Endothelial cell of umbilical vein (primary cell): ENCODE measurements around the gene ZNF311. TPM values are rescaled to one million over a fixed set of nuclear protein-coding genes. Genes with fewer than 3 reads are reported as not detected.
"Not testable (repeated sequence)": the region's sequence is repeated elsewhere in the genome, so short reads cannot be mapped to it uniquely, and the experiment has no call there.

Experiments
- BruUV-seq: library from RNA; stranded (reverse); fragments of 400-500 nt; replicated peaks from 2 replicates; lab custom pipeline; 2021; lab: Mats Ljungman, UMichigan
- CTCF ChIA-PET: fragments of 300-600, 350-600 bp; sonication (Branson Sonifier 250); formaldehyde crosslinking; loops from one replicate; lab custom pipeline; 2021; ENCODE audit warnings: antibody characterized with exemption, inconsistent platforms; lab: Charles Lee
- POLR2A ChIA-PET: fragments of 300-600, 350-600 bp; sonication (Branson Sonifier 250); formaldehyde crosslinking; loops from one replicate; lab custom pipeline; 2021; ENCODE audit warnings: antibody characterized with exemption, inconsistent platforms; lab: Charles Lee
- DNase-seq: peaks from one replicate; pipeline ENCODE4 v3.0.0-alpha.2; 2011; ENCODE audit warnings: low read depth, low spot score
- FAIRE-seq: peaks from 2 replicates; lab custom pipeline; 2011; peaks lifted over from hg19 to GRCh38; lab: Jason Lieb, UNC
- H2AFZ ChIP-seq: 2 replicates; pipeline ENCODE4 v1.6.0; 2012; ENCODE audit warnings: low read depth, low read length, control low read depth, inconsistent platforms
- H3K27ac ChIP-seq: 2 replicates; pipeline ENCODE4 v1.5.1; 2011; ENCODE audit warnings: low read depth, mild to moderate bottlenecking, control low read depth, low read length, moderate library complexity; ENCODE audit not compliant: insufficient read depth
- H3K27me3 ChIP-seq, 2 experiments: 2 replicates each; pipeline versions ENCODE4 v1.6.0 to v1.6.1; 2011; ENCODE audit warnings: low read length in 2 of 2, mixed read lengths in 1 of 2; ENCODE audit not compliant: control insufficient read depth in 2 of 2, insufficient read depth in 2 of 2
- H3K36me3 ChIP-seq, 2 experiments: 2 replicates in 1 of 2; 3 replicates in 1 of 2; pipeline ENCODE4 v1.5.1; 2011; ENCODE audit warnings: low read length in 2 of 2, mild to moderate bottlenecking in 1 of 2, moderate library complexity in 1 of 2; ENCODE audit not compliant: control insufficient read depth in 2 of 2, insufficient read depth in 2 of 2; ENCODE audit errors: extremely low read depth in 1 of 2
- H3K4me1 ChIP-seq: 3 replicates; pipeline ENCODE4 v1.5.1; 2011; ENCODE audit warnings: mild to moderate bottlenecking, low read length; ENCODE audit not compliant: control insufficient read depth, insufficient read depth; ENCODE audit errors: extremely low read depth
- H3K4me2 ChIP-seq: 2 replicates; pipeline ENCODE4 v1.6.1; 2011; ENCODE audit warnings: low read length, control low read depth, mixed read lengths; ENCODE audit not compliant: insufficient read depth
- H3K4me3 ChIP-seq, 3 experiments: fragments of 200-600 bp in 1 of 3; sonication (generic), shearing (Covaris generic) in 1 of 3; replicated peaks in 1 of 3; 2 replicates each; pipeline ENCODE4 v1.5.1; 2011 to 2016; ENCODE audit warnings: control low read depth in 3 of 3, low read length in 3 of 3, mild to moderate bottlenecking in 2 of 3, inconsistent platforms in 1 of 3, low read depth in 1 of 3, moderate library complexity in 1 of 3; ENCODE audit not compliant: insufficient read depth in 1 of 3
- H3K79me2 ChIP-seq: 2 replicates; pipeline ENCODE4 v1.6.0; 2012; ENCODE audit warnings: low read length, inconsistent platforms; ENCODE audit not compliant: control insufficient read depth, insufficient read depth
- H3K9ac ChIP-seq: replicated peaks from 2 replicates; pipeline ENCODE3; 2011; ENCODE audit warnings: low read length, control low read depth; ENCODE audit not compliant: insufficient read depth; ENCODE audit errors: extremely low read depth
- H3K9me1 ChIP-seq: replicated peaks from 3 replicates; pipeline ENCODE4 v1.6.0; 2011; ENCODE audit warnings: mild to moderate bottlenecking, low read length; ENCODE audit not compliant: control insufficient read depth, insufficient read depth; ENCODE audit errors: extremely low read depth
- H3K9me3 ChIP-seq: replicated peaks from 2 replicates; pipeline ENCODE4 v1.5.1; 2012; ENCODE audit warnings: low read length, inconsistent platforms; ENCODE audit not compliant: control insufficient read depth, insufficient read depth
- H4K20me1 ChIP-seq: replicated peaks from 2 replicates; pipeline ENCODE3; 2011; ENCODE audit warnings: mild to moderate bottlenecking, low read length; ENCODE audit not compliant: control insufficient read depth, insufficient read depth; ENCODE audit errors: extremely low read depth
- FOS ChIP-seq: IDR thresholded peaks from 2 replicates; pipeline ENCODE4 v1.6.1; 2011; ENCODE audit warnings: mild to moderate bottlenecking, low read length, moderate library complexity, borderline replicate concordance; ENCODE audit not compliant: insufficient read depth
- JUN ChIP-seq: IDR thresholded peaks from 2 replicates; pipeline ENCODE4 v1.6.1; 2011; ENCODE audit warnings: borderline replicate concordance, low read depth; ENCODE audit not compliant: insufficient read length, insufficient read depth
- POLR2A ChIP-seq: IDR thresholded peaks from 2 replicates; pipeline ENCODE4 v1.6.1; 2012; ENCODE audit warnings: low read depth, mild to moderate bottlenecking, control low read depth, low read length
- POLR2AphosphoS5 ChIP-seq: IDR thresholded peaks from 2 replicates; pipeline ENCODE4 v1.6.1; 2012; ENCODE audit warnings: low read depth, mild to moderate bottlenecking, control low read depth, low read length, moderate library complexity; ENCODE audit not compliant: insufficient read depth
- dilution Hi-C: fragments of 300-500 bp; cut with MboI; formaldehyde crosslinking; loops from one replicate; pipeline ENCODE4 v1.15.0; 2019; ENCODE audit warnings: low sequenced_read_pairs; ENCODE audit not compliant: extremely low pct_ligation_motif_present
- intact Hi-C: fragments of 100-400 bp; cut with micrococcal nuclease; formaldehyde crosslinking; loops from one replicate; pipeline ENCODE4 v1.10.0; 2022
- polyA plus RNA-seq, 4 experiments: library from polyadenylated mRNA; depleted of rRNA in 3 of 4; stranded (reverse) in 3 of 4; unstranded in 1 of 4; fragments of >200 nt; gene quantifications; 2 replicates each; pipeline versions ENCODE4 v1.2.1 to v1.2.3, GENCODE V29; 2011 to 2012; ENCODE audit warnings: missing spikeins in 1 of 4
- total RNA-seq: library from RNA; stranded (reverse); gene quantifications from 2 replicates; pipeline ENCODE4 v1.2.3, GENCODE V29; 2021
- TF ChIP-seq, protein P1 (sequence below): IDR thresholded peaks from 2 replicates; pipeline ENCODE4 v1.6.1; 2011; ENCODE audit not compliant: insufficient read depth, insufficient read length
- TF ChIP-seq, protein P2 (sequence below), 2 donors: IDR thresholded peaks; 1 replicate in 1 of 2; 2 replicates in 1 of 2; pipeline ENCODE4 v1.5.1; 2011; ENCODE audit warnings: low read length in 2 of 2, mild to moderate bottlenecking in 2 of 2, moderate library complexity in 2 of 2, control low read depth in 1 of 2, inconsistent platforms in 1 of 2, low read depth in 1 of 2; ENCODE audit not compliant: insufficient read depth in 1 of 2; ENCODE audit errors: extremely low read depth in 1 of 2

The ZNF311 gene
- total and polyA plus RNA-seq, 2 donors (not counting 3 experiments of a cell fraction or from before 2014, with no cell fraction given), result 0.26 to 0.35 TPM

DNA sequence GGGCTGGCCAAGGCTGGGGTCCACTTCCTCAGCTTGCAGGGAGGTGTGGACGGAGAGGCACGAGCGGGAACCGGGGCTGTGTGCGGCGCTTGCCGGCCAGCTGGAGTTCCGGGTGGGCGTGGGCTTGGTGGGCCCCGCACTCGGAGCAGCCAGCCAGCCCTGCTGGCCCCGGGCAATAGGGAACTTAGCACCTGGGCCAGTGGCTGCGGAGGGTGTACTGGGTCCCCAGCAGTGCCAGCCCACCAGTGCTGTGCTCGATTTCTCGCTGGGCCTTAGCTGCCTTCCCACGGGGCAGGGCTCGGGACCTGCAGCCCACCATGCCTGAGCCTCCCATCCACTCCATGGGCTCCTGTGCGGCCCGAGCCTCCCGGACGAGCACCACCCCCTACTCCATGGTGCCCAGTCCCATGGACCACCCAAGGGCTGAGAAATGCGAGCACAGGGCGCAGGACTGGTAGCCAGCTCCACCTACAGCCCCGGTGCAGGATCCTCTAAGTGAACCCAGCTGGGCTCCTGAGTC, 47.3 kb downstream of the ZNF311 start:
- POLR2A ChIA-PET, BruUV-seq, H3K4me1 ChIP-seq, FAIRE-seq, H4K20me1 ChIP-seq, H3K9me1 ChIP-seq, H3K36me3 ChIP-seq, H3K9ac ChIP-seq, H2AFZ ChIP-seq, H3K4me2 ChIP-seq, H3K9me3 ChIP-seq, H3K27ac ChIP-seq, dilution Hi-C loops, DNase-seq, H3K4me3 ChIP-seq, H3K79me2 ChIP-seq, intact Hi-C loops: not testable (repeated sequence)
- H3K27me3 ChIP-seq, result peaks cover 0 to 16% of the 10 kb centered on the region in 2 experiments
- CTCF ChIA-PET, result interaction anchor here (0.8 kb wide), 1 partner anchor 18 kb away, joined by 3 read pairs; no protein-coding TSS in a partner anchor

DNA sequence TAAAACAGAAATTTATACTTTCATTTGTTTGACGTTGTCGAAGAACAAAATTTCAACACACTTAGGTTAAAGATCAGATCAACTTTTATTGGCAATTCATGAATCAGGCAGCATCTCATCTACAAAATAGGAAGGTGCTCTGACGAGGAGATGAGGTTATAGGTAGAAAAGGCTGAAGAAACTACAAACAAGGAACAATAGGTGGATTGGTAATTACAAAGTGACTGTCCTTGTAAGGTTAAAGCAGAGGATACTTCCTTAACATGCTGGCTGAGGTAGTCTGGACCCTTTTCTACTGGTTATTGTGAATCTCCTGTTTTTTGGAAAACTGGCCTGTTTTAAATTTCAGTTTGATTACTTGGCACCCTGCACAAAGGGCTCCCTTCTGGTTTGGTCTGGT, 48.8 kb downstream of the ZNF311 start:
- no peaks in the 10 kb centered on the region for H3K9me3 ChIP-seq
- H4K20me1 ChIP-seq, result no peaks in the 10 kb centered on the region
- no peak overlapping the region for H2AFZ ChIP-seq
- no peaks in the 10 kb centered on the region for H3K9me1 ChIP-seq
- no peak overlapping the region for H3K27ac ChIP-seq
- no peaks in the 10 kb centered on the region for H3K79me2 ChIP-seq
- peaks cover 10% of the 10 kb centered on the region for H3K4me1 ChIP-seq
- DNase-seq (no peak), FAIRE-seq (no peak)
- ChIA-PET POLR2A (interaction anchor here (0.6 kb wide), 1 partner anchor 101 kb away, joined by 5 read pairs; no protein-coding TSS in a partner anchor), CTCF (no interaction called here)
- no TSS peak for BruUV-seq
- H3K4me3 ChIP-seq, result no peak overlapping the region
- dilution Hi-C loops (no loop called here), intact Hi-C loops (no loop called here)
- no peak for TF ChIP-seq FOS
- no peak for TF ChIP-seq JUN
- TF ChIP-seq POLR2AphosphoS5, result no peak
- TF ChIP-seq, protein P1, sequence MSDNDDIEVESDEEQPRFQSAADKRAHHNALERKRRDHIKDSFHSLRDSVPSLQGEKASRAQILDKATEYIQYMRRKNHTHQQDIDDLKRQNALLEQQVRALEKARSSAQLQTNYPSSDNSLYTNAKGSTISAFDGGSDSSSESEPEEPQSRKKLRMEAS, result no peak
- TF ChIP-seq POLR2A, result no peak
- TF ChIP-seq, protein P2, sequence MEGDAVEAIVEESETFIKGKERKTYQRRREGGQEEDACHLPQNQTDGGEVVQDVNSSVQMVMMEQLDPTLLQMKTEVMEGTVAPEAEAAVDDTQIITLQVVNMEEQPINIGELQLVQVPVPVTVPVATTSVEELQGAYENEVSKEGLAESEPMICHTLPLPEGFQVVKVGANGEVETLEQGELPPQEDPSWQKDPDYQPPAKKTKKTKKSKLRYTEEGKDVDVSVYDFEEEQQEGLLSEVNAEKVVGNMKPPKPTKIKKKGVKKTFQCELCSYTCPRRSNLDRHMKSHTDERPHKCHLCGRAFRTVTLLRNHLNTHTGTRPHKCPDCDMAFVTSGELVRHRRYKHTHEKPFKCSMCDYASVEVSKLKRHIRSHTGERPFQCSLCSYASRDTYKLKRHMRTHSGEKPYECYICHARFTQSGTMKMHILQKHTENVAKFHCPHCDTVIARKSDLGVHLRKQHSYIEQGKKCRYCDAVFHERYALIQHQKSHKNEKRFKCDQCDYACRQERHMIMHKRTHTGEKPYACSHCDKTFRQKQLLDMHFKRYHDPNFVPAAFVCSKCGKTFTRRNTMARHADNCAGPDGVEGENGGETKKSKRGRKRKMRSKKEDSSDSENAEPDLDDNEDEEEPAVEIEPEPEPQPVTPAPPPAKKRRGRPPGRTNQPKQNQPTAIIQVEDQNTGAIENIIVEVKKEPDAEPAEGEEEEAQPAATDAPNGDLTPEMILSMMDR (IDR thresholded peaks at IDR 0.05; ENCODE audit: extremely low read depth in 1 of 2, insufficient read depth in 1 of 2, low read depth in 1 of 2, low read length in 2 of 2), result no peak
- no peaks in the 10 kb centered on the region for H3K36me3 ChIP-seq
- peaks cover 0 to 16% of the 10 kb centered on the region in 2 experiments for H3K27me3 ChIP-seq
- no peak overlapping the region for H3K4me2 ChIP-seq
- H3K9ac ChIP-seq, result no peak overlapping the region
